HCT116 (cell line): ENCODE measurements around the gene FGF7. TPM values are rescaled to one million over a fixed set of nuclear protein-coding genes. Genes with fewer than 3 reads are reported as not detected.

ENCODE experiments used
- ATAC-seq: fragments of 200-7000 bp; cut with Tn5 transposase; 2 replicates; pipeline ENCODE4 v1.9.1; 2020; ENCODE audit warnings: mild to moderate bottlenecking, moderate library complexity
- BruUV-seq: library from RNA; stranded (reverse); fragments of 400-500 nt; replicated peaks from 2 replicates; lab custom pipeline; 2021; lab: Mats Ljungman, UMichigan
- CTCF ChIA-PET: fragments of 300-600 bp; sonication (Branson Sonifier 250); formaldehyde crosslinking; loops from one replicate; lab custom pipeline; 2021; ENCODE audit warnings: antibody characterized with exemption; lab: Charles Lee
- POLR2A ChIA-PET: fragments of 300-600, 350-600 bp; sonication (Branson Sonifier 250); formaldehyde crosslinking; loops from one replicate; lab custom pipeline; 2021; ENCODE audit warnings: antibody characterized with exemption; lab: Charles Lee
- RAD21 ChIA-PET, 2 experiments: fragments of 300-600 bp; sonication (Branson Sonifier 250); formaldehyde crosslinking; loops; one replicate each; lab custom pipeline; 2023; ENCODE audit warnings: low total read pairs in 2 of 2; ENCODE audit not compliant: uncharacterized antibody in 2 of 2, unreplicated experiment in 2 of 2, low non-redundant PET in 1 of 2; lab: Charles Lee
- DNase-seq: peaks from one replicate; pipeline ENCODE4 v3.0.0-alpha.2; 2010; ENCODE audit warnings: low read depth, low spot score
- H2AFZ ChIP-seq: fragments of 200-600 bp; shearing (Covaris generic), sonication (generic); 2 replicates; pipeline ENCODE4 v1.6.1; 2017; ENCODE audit warnings: low read depth, mixed run types, mixed read lengths, antibody characterized with exemption, low read length; ENCODE audit not compliant: poor library complexity, severe bottlenecking
- H3K27ac ChIP-seq: 2 replicates; pipeline ENCODE4 v1.5.1; 2012; ENCODE audit warnings: low read depth, low read length
- H3K27me3 ChIP-seq: fragments of 200-600 bp; sonication (generic); 2 replicates; pipeline ENCODE4 v1.6.1; 2016; ENCODE audit warnings: mixed run types, low read length, mixed read lengths; ENCODE audit not compliant: insufficient read depth
- H3K36me3 ChIP-seq, 2 experiments: fragments of 200-500 bp in 1 of 2; fragments of 200-600 bp in 1 of 2; sonication (Bioruptor generic) in 1 of 2; sonication (generic) in 1 of 2; 2 replicates each; pipeline versions ENCODE4 v1.5.1 to v1.6.1; 2014 to 2016; ENCODE audit warnings: low read length in 2 of 2, inconsistent platforms in 1 of 2, mixed read lengths in 1 of 2, mixed run types in 1 of 2; ENCODE audit not compliant: insufficient read depth in 2 of 2, control insufficient read depth in 1 of 2
- H3K4me1 ChIP-seq, 2 experiments: fragments of 200-600 bp in 1 of 2; sonication (generic) in 1 of 2; 2 replicates each; pipeline versions ENCODE4 v1.5.1 to v1.6.1; 2012 to 2017; ENCODE audit warnings: low read length in 2 of 2, inconsistent platforms in 1 of 2, mild to moderate bottlenecking in 1 of 2, mixed read lengths in 1 of 2, mixed run types in 1 of 2, moderate library complexity in 1 of 2; ENCODE audit not compliant: insufficient read depth in 2 of 2, control insufficient read depth in 1 of 2
- H3K4me2 ChIP-seq: fragments of 200-600 bp; sonication (generic); 2 replicates; pipeline ENCODE4 v1.6.1; 2017; ENCODE audit warnings: mixed run types, low read length, mixed read lengths
- H3K4me3 ChIP-seq, 2 experiments: fragments of 200-600 bp in 1 of 2; sonication (generic) in 1 of 2; replicated peaks in 1 of 2; 2 replicates each; pipeline ENCODE4 v1.5.1; 2011 to 2016; ENCODE audit warnings: low read length in 2 of 2, control low read depth in 1 of 2, low read depth in 1 of 2, mild to moderate bottlenecking in 1 of 2, mixed read lengths in 1 of 2, mixed run types in 1 of 2
- H3K79me2 ChIP-seq: fragments of 200-600 bp; sonication (generic); 2 replicates; pipeline ENCODE4 v1.6.1; 2017; ENCODE audit warnings: mild to moderate bottlenecking, mixed run types, low read length, moderate library complexity, mixed read lengths; ENCODE audit not compliant: insufficient read depth
- H3K9ac ChIP-seq: fragments of 200-600 bp; sonication (generic); 2 replicates; pipeline ENCODE4 v1.6.1; 2016; ENCODE audit warnings: low read length, mixed read lengths
- H3K9me2 ChIP-seq: fragments of 200-600 bp; sonication (generic), shearing (Covaris generic); 2 replicates; pipeline ENCODE4 v1.6.1; 2017; ENCODE audit warnings: mixed run types, mild to moderate bottlenecking, moderate library complexity; ENCODE audit not compliant: insufficient read depth
- H3K9me3 ChIP-seq, 2 experiments: fragments of 200-500 bp in 1 of 2; fragments of 200-600 bp in 1 of 2; sonication (Bioruptor generic) in 1 of 2; sonication (generic) in 1 of 2; 2 replicates each; pipeline ENCODE4 v1.6.1; 2014 to 2017; ENCODE audit warnings: low read length in 2 of 2, mixed read lengths in 2 of 2, inconsistent platforms in 1 of 2, low read depth in 1 of 2, mild to moderate bottlenecking in 1 of 2, mixed run types in 1 of 2, moderate library complexity in 1 of 2; ENCODE audit not compliant: control insufficient read depth in 1 of 2, insufficient read depth in 1 of 2
- H4K20me1 ChIP-seq: fragments of 200-600 bp; sonication (generic), shearing (Covaris generic); 2 replicates; pipeline ENCODE4 v1.6.1; 2017; ENCODE audit warnings: mixed run types, mild to moderate bottlenecking, moderate library complexity; ENCODE audit not compliant: insufficient read depth
- CBX3 ChIP-seq: IDR thresholded peaks from 2 replicates; pipeline ENCODE4 v1.6.1; 2012; ENCODE audit warnings: low read depth
- ELF1 ChIP-seq: IDR thresholded peaks from 2 replicates; pipeline ENCODE4 v1.6.1; 2012; ENCODE audit warnings: low read depth, borderline replicate concordance
- EZH2 ChIP-seq: fragments of 200-600 bp; sonication (generic); IDR thresholded peaks from 2 replicates; pipeline ENCODE4 v1.6.1; 2017; ENCODE audit warnings: antibody characterized with exemption, mixed run types
- EZH2phosphoT487 ChIP-seq: fragments of 200-600 bp; IDR thresholded peaks from 2 replicates; pipeline ENCODE4 v1.6.1; 2018; ENCODE audit warnings: antibody characterized with exemption, borderline replicate concordance
- FOSL1 ChIP-seq: IDR thresholded peaks from 2 replicates; pipeline ENCODE4 v1.6.1; 2012; ENCODE audit warnings: low read depth
- JUND ChIP-seq: IDR thresholded peaks from 2 replicates; pipeline ENCODE4 v1.6.1; 2012
- REST ChIP-seq: IDR thresholded peaks from 2 replicates; pipeline ENCODE4 v1.6.1; 2012; ENCODE audit warnings: low read depth
- SIN3A ChIP-seq: IDR thresholded peaks from 2 replicates; pipeline ENCODE4 v1.6.1; 2012; ENCODE audit warnings: low read depth
- SRF ChIP-seq: IDR thresholded peaks from 2 replicates; pipeline ENCODE4 v1.6.1; 2012; ENCODE audit warnings: low read depth
- TCF7L2 ChIP-seq: IDR thresholded peaks from 2 replicates; pipeline ENCODE4 v1.7.0; 2011; ENCODE audit warnings: borderline replicate concordance, inconsistent platforms; ENCODE audit not compliant: insufficient read depth, insufficient read length; ENCODE audit errors: extremely low read depth
- YY1 ChIP-seq: IDR thresholded peaks from 2 replicates; pipeline ENCODE4 v1.6.1; 2011; ENCODE audit warnings: low read length, low read depth, moderate library complexity, mild to moderate bottlenecking; ENCODE audit not compliant: insufficient replicate concordance; ENCODE audit errors: extremely low read depth
- ZBTB33 ChIP-seq: IDR thresholded peaks from 2 replicates; pipeline ENCODE4 v1.6.1; 2011; ENCODE audit warnings: mild to moderate bottlenecking, low read length, moderate library complexity; ENCODE audit not compliant: insufficient replicate concordance; ENCODE audit errors: extremely low read depth
- ZNF274 ChIP-seq: fragments of 200-500 bp; sonication (Bioruptor generic); IDR thresholded peaks from 2 replicates; pipeline ENCODE4 v1.6.1; 2014; ENCODE audit warnings: mild to moderate bottlenecking, low read depth, low read length, inconsistent platforms
- intact Hi-C: fragments of 100-400 bp; cut with micrococcal nuclease; formaldehyde crosslinking; loops from 2 replicates; pipeline ENCODE4 v1.10.0; 2022
- total RNA-seq: library from RNA; stranded (reverse); gene quantifications from one replicate; pipeline ENCODE4 v1.2.1, GENCODE V29; 2021; ENCODE audit not compliant: unreplicated experiment
- TF ChIP-seq, protein P1 (sequence below): IDR thresholded peaks from 2 replicates; pipeline ENCODE4 v1.6.1; 2012

FGF7 gene
- total RNA-seq, 1 experiment from 2014 or later, result 0.49 TPM

DNA sequence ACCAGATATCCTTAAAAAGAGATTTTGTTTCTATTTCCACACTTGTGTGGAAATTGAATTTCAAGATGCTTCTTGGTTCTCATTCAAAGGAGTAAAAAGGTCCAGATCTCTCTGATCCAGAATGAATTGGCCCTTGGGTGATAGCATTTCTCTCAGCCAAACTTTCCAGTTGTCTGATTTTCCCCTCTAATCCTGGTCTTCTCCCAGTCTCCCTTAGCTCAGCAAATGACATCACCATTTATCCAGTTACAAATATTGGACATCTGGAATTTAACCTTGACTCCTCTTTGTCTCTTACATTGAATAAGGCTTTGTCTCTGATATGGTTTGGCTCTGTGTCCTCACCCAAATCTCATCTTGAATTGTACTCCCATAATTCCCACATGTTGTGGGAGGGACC lies 10.2 kb upstream of the FGF7 start:
- no peaks in the 10 kb centered on the region for H3K9me2 ChIP-seq
- ChIA-PET CTCF (interaction anchor here (3.2 kb wide), 1 partner anchor 10 kb away, joined by 12 read pairs; the partner anchor contains the start of gene FGF7), RAD21 (no interaction called here), POLR2A (no interaction called here)
- no peaks in the 10 kb centered on the region for H3K9me3 ChIP-seq
- no peak overlapping the region for H3K27ac ChIP-seq
- no peak overlapping the region for H3K9ac ChIP-seq
- H3K79me2 ChIP-seq, result no peaks in the 10 kb centered on the region
- no peaks in the 10 kb centered on the region for H3K4me1 ChIP-seq
- no TSS peak for BruUV-seq
- DNase-seq, result no peak
- no peaks in the 10 kb centered on the region for H4K20me1 ChIP-seq
- no peaks in the 10 kb centered on the region for H3K36me3 ChIP-seq
- no peaks in the 10 kb centered on the region for H3K27me3 ChIP-seq
- H3K4me3 ChIP-seq, result no peak overlapping the region
- intact Hi-C loops, result no loop called here
- TF ChIP-seq SIN3A (no peak), ELF1 (no peak), EZH2 (no peak), EZH2phosphoT487 (no peak), ZBTB33 (no peak), ZNF274 (no peak), CBX3 (no peak), YY1 (no peak), FOSL1 (no peak), REST (no peak), TCF7L2 (no peak), JUND (no peak), SRF (no peak)
- TF ChIP-seq, protein P1, sequence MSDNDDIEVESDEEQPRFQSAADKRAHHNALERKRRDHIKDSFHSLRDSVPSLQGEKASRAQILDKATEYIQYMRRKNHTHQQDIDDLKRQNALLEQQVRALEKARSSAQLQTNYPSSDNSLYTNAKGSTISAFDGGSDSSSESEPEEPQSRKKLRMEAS, result no peak
- H2AFZ ChIP-seq, result no peak overlapping the region
- H3K4me2 ChIP-seq, result no peak overlapping the region
- no peak for ATAC-seq
